ENCODE data around the gene TRDN.

DNA sequence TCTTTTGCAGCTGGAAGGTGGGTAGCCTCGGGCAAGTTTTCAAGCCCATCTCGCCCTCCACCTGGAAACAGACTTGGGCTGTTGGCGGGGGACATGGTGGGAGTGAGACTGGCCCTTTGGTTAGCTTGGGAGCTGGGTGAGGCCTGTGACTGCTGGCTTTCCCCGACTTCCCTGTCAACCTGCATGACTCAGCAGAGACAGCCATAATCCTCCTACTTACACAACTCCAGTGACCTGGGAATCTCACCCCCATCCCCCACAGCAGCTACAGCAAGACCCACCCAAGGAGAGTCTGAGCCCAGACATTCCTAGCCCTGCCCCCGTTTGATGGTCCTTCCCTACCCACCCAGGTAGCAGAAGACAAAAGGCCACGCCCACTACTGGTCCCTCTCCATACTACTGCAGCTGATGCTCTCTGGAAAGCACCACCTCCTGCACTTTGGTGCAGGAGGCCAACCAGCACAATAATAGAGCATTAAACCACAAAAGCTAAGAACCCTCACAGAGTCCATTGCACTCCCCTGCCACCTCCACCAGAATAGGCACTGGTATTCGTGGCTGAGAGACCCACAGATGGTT lies 188.4 kb downstream of the TRDN start:
- no peak for TF ChIP-seq POLR2A (IDR thresholded peaks at IDR 0.05)
- TF ChIP-seq, protein P1, sequence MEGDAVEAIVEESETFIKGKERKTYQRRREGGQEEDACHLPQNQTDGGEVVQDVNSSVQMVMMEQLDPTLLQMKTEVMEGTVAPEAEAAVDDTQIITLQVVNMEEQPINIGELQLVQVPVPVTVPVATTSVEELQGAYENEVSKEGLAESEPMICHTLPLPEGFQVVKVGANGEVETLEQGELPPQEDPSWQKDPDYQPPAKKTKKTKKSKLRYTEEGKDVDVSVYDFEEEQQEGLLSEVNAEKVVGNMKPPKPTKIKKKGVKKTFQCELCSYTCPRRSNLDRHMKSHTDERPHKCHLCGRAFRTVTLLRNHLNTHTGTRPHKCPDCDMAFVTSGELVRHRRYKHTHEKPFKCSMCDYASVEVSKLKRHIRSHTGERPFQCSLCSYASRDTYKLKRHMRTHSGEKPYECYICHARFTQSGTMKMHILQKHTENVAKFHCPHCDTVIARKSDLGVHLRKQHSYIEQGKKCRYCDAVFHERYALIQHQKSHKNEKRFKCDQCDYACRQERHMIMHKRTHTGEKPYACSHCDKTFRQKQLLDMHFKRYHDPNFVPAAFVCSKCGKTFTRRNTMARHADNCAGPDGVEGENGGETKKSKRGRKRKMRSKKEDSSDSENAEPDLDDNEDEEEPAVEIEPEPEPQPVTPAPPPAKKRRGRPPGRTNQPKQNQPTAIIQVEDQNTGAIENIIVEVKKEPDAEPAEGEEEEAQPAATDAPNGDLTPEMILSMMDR (IDR thresholded peaks at IDR 0.05) = no peak
